22Rv1 (cell line): Measurements from ENCODE around the gene SLC22A9.
"Not testable (repeated sequence)": the region's sequence is repeated elsewhere in the genome, so short reads cannot be mapped to it uniquely, and the experiment has no call there.

ENCODE experiments used
- H3K27ac ChIP-seq: fragments of 450-650 bp; 2 replicates; pipeline ENCODE4 v1.5.1; 2017
- CTCF ChIP-seq: fragments of 450-650 bp; IDR thresholded peaks from 2 replicates; pipeline ENCODE4 v1.5.1; 2017; ENCODE audit warnings: mild to moderate bottlenecking
- ZFX ChIP-seq: fragments of 450-650 bp; IDR thresholded peaks from 2 replicates; pipeline ENCODE4 v1.6.1; 2017; ENCODE audit warnings: antibody characterized with exemption, borderline replicate concordance

Gene SLC22A9

GRCh38 chr11:63369165-63369970 lies at the start of gene SLC22A9:
Gene SLC22A9 (plus strand): TSS chr11:63369785. CDS start chr11:63370057, 272 bp downstream.
- TF ChIP-seq ZFX: no peak
- TF ChIP-seq CTCF: no peak

GRCh38 chr11:63321723-63322122 lies 47.9 kb upstream of the SLC22A9 start:
- TF ChIP-seq ZFX (no peak), CTCF (no peak)
- H3K27ac ChIP-seq: no peak overlapping the region

More at GRCh38 chr11:63369165-63369970, at the start of gene SLC22A9:
- no peak within 1 kb of the TSS for H3K27ac ChIP-seq

GRCh38 chr11:63335089-63335488 lies 34.5 kb upstream of the SLC22A9 start:
- not testable (repeated sequence) for H3K27ac ChIP-seq

- TF ChIP-seq CTCF: no peak
- TF ChIP-seq ZFX: no peak
- H3K27ac ChIP-seq: no peak overlapping the region
These were observed 32.5 kb upstream of the SLC22A9 start for GRCh38 chr11:63337070-63337469.

GRCh38 chr11:63343130-63343529 lies 26.5 kb upstream of the SLC22A9 start:
- no peak for TF ChIP-seq CTCF
- no peak for TF ChIP-seq ZFX
- no peak overlapping the region for H3K27ac ChIP-seq

- TF ChIP-seq ZFX (no peak), CTCF (no peak)
- H3K27ac ChIP-seq: no peak overlapping the region
These were observed 17.4 kb upstream of the SLC22A9 start for GRCh38 chr11:63352144-63352543.

- TF ChIP-seq CTCF: no peak
- TF ChIP-seq ZFX: no peak
- no peak overlapping the region for H3K27ac ChIP-seq
These were observed 7.3 kb upstream of the SLC22A9 start for GRCh38 chr11:63362196-63362793.
